Neutrophil (primary cell): ENCODE measurements around the gene CDIPT.
A peak's percentile ranks its signal among the peaks of the same experiment; 100 is the strongest.
"Not testable (repeated sequence)": the region's sequence is repeated elsewhere in the genome, so short reads cannot be mapped to it uniquely, and the experiment has no call there.

Source experiments
- H3K27ac ChIP-seq: fragments of 200-600 bp; sonication (generic); 2 replicates; pipeline ENCODE4 v1.5.1; 2016; ENCODE audit warnings: mild to moderate bottlenecking, moderate library complexity
- H3K27me3 ChIP-seq: fragments of 200-600 bp; sonication (generic); 2 replicates; pipeline ENCODE4 v1.6.0; 2016; ENCODE audit warnings: mild to moderate bottlenecking
- H3K36me3 ChIP-seq: fragments of 200-600 bp; sonication (generic); 2 replicates; pipeline ENCODE4 v1.5.1; 2017
- H3K4me1 ChIP-seq, 2 experiments: fragments of 200-600 bp in 1 of 2; sonication (generic) in 1 of 2; 1 replicate in 1 of 2; 2 replicates in 1 of 2; pipeline versions ENCODE4 v1.5.1 to v1.6.1; 2013 to 2016; ENCODE audit warnings: low read depth in 1 of 2, low read length in 1 of 2, mild to moderate bottlenecking in 1 of 2, moderate library complexity in 1 of 2; ENCODE audit not compliant: control insufficient read depth in 1 of 2, insufficient read depth in 1 of 2
- H3K4me3 ChIP-seq, 2 experiments: fragments of 200-600 bp in 1 of 2; sonication (generic) in 1 of 2; 1 replicate in 1 of 2; 2 replicates in 1 of 2; pipeline ENCODE4 v1.5.1; 2013 to 2016; ENCODE audit warnings: low read depth in 1 of 2, low read length in 1 of 2, mild to moderate bottlenecking in 1 of 2, moderate library complexity in 1 of 2
- H3K9me3 ChIP-seq: fragments of 200-600 bp; sonication (generic); 2 replicates; pipeline ENCODE4 v1.5.1; 2016
- CTCF ChIP-seq: fragments of 200-600 bp; sonication (generic); IDR thresholded peaks from 2 replicates; pipeline ENCODE4 v1.5.1; 2016; ENCODE audit warnings: antibody characterized with exemption

CDIPT gene

GRCh38 chr16:29873319-29873718 is 10.3 kb upstream of the CDIPT start:
- H3K4me3 ChIP-seq = no peak overlapping the region
- no peak overlapping the region for H3K27ac ChIP-seq
- TF ChIP-seq CTCF = no peak
- no peaks in the 10 kb centered on the region for H3K36me3 ChIP-seq
- H3K9me3 ChIP-seq = no peaks in the 10 kb centered on the region
- H3K27me3 ChIP-seq = peaks cover 42% of the 10 kb centered on the region
- peaks cover 9 to 14% of the 10 kb centered on the region in 2 experiments for H3K4me1 ChIP-seq

- Histone ChIP-seq H3K27ac (no peak overlapping the region), H3K4me3 (no peak overlapping the region), H3K4me1 (peaks cover 7 to 9% of the 10 kb centered on the region in 2 experiments), H3K9me3 (no peaks in the 10 kb centered on the region), H3K27me3 (peaks cover 31% of the 10 kb centered on the region), H3K36me3 (no peaks in the 10 kb centered on the region)
- no peak for TF ChIP-seq CTCF
Measured at GRCh38 chr16:29871822-29872546, 9.0 kb upstream of the CDIPT start.

GRCh38 chr16:29869067-29869466 is 6.0 kb upstream of the CDIPT start:
- H3K27ac ChIP-seq, H3K9me3 ChIP-seq, H3K36me3 ChIP-seq, H3K4me3 ChIP-seq, H3K4me1 ChIP-seq: not testable (repeated sequence)
- peaks cover 10% of the 10 kb centered on the region for H3K27me3 ChIP-seq

- Histone ChIP-seq H3K4me1 (peaks cover 5 to 6% of the 10 kb centered on the region in 2 experiments), H3K27me3 (peaks cover 10% of the 10 kb centered on the region), H3K27ac (no peak overlapping the region), H3K9me3 (no peaks in the 10 kb centered on the region), H3K36me3 (no peaks in the 10 kb centered on the region), H3K4me3 (no peak overlapping the region)
- no peak for TF ChIP-seq CTCF
Measured at GRCh38 chr16:29868396-29869009, 5.5 kb upstream of the CDIPT start.

GRCh38 chr16:29864205-29864604 is 1.2 kb upstream of the CDIPT start:
- Histone ChIP-seq H3K4me1 (peaks cover 21 to 23% of the 10 kb centered on the region in 2 experiments), H3K36me3 (peaks cover 22% of the 10 kb centered on the region), H3K4me3 (peak overlapping the region in 1 of 2 experiments; percentile 95), H3K27ac (no peak overlapping the region), H3K27me3 (peaks cover 10% of the 10 kb centered on the region), H3K9me3 (no peaks in the 10 kb centered on the region)
- TF ChIP-seq CTCF = no peak

GRCh38 chr16:29863669-29863984 is 601 bp upstream of the CDIPT start:
- Histone ChIP-seq H3K27me3 (peaks cover 9% of the 10 kb centered on the region), H3K36me3 (peaks cover 28% of the 10 kb centered on the region), H3K9me3 (no peaks in the 10 kb centered on the region), H3K4me3 (peak overlapping the region; percentile 87 to 95), H3K4me1 (peaks cover 21 to 23% of the 10 kb centered on the region in 2 experiments), H3K27ac (peak overlapping the region; percentile 96)
- TF ChIP-seq CTCF = no peak
